SKM-1 treated with dmso at 0.1 percent for 144 hours (cell line): ENCODE results near the gene SPNS2.
"Not testable (repeated sequence)": the region's sequence is repeated elsewhere in the genome, so short reads cannot be mapped to it uniquely, and the experiment has no call there.

Source experiments
- DNase-seq: peaks from one replicate; lab custom pipeline; 2025; ENCODE audit not compliant: unreplicated experiment; lab: John Stamatoyannopoulos, UW

SPNS2 gene

GRCh38 chr17:4562015-4562969, 63.6 kb downstream of the SPNS2 start:
- DNase-seq: no peak

GRCh38 chr17:4565209-4566141, 66.8 kb downstream of the SPNS2 start:
- DNase-seq: peak; percentile 70

- DNase-seq: no peak
These were observed 68.1 kb downstream of the SPNS2 start for GRCh38 chr17:4566785-4567184.

GRCh38 chr17:4569591-4569990, 70.9 kb downstream of the SPNS2 start:
- no peak for DNase-seq

GRCh38 chr17:4572131-4572530, 73.5 kb downstream of the SPNS2 start:
- DNase-seq: no peak

- DNase-seq: no peak
These were observed 74.4 kb downstream of the SPNS2 start for GRCh38 chr17:4573115-4573514.

- no peak for DNase-seq
These were observed 75.0 kb downstream of the SPNS2 start for GRCh38 chr17:4573669-4574068.

- DNase-seq: no peak
These were observed 75.9 kb downstream of the SPNS2 start for GRCh38 chr17:4574448-4575045.

- no peak for DNase-seq
These were observed 77.5 kb downstream of the SPNS2 start for GRCh38 chr17:4576161-4576558.

- DNase-seq: no peak
These were observed 78.1 kb downstream of the SPNS2 start for GRCh38 chr17:4576729-4577322.

- DNase-seq: no peak
These were observed 78.8 kb downstream of the SPNS2 start for GRCh38 chr17:4577386-4577993.

- not testable (repeated sequence) for DNase-seq
These were observed 79.7 kb downstream of the SPNS2 start for GRCh38 chr17:4578349-4578748.

- DNase-seq: no peak
These were observed 81.0 kb downstream of the SPNS2 start for GRCh38 chr17:4579678-4580077.

GRCh38 chr17:4580291-4580690, 81.6 kb downstream of the SPNS2 start:
- DNase-seq: no peak

GRCh38 chr17:4582101-4582501, 83.4 kb downstream of the SPNS2 start:
- DNase-seq: no peak

- no peak for DNase-seq
These were observed 84.0 kb downstream of the SPNS2 start for GRCh38 chr17:4582691-4583090.

- DNase-seq: no peak
These were observed 84.5 kb downstream of the SPNS2 start for GRCh38 chr17:4583206-4583605.

GRCh38 chr17:4583782-4584100, 85.1 kb downstream of the SPNS2 start:
- DNase-seq: no peak

GRCh38 chr17:4584101-4584916, 85.6 kb downstream of the SPNS2 start, which contains the start of gene SMTNL2:
Gene SMTNL2, plus strand, starts transcription at chr17:4584529. Its CDS starts 77 bp downstream, at chr17:4584606.
- no peak for DNase-seq
